ENCODE results near the gene LRRC31.

LRRC31 gene

GRCh38 chr3:169869484-169870220 is at the start of gene LRRC31:
LRRC31 (minus strand) TSS chr3:169869935; CDS start chr3:169869807, 128 bp downstream.
- DNase-seq (ENCODE audit: low read depth in 2 of 2) = no peak

DNA sequence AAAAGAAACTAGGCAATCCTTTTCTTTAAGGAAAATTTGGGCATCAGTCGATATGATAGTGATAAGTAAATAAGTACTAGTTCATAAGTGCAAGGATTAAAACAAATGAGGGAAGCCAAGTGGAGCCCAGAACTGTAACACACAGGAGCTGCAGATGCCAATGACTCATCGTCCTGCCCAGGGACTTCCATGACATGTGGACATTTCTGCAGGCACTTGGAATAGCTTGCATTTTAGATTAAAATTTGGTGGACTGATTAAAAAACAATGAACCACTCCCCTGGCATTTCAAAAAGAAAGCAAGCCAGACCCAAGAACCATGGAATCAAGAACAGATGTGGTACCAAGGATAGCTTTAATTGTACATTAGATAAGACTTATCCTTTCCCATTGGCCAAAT is 44.6 kb upstream of the LRRC31 start:
- DNase-seq (ENCODE audit: low read depth in 2 of 2) = no peak

- DNase-seq (ENCODE audit: low read depth in 2 of 2) = no peak
Measured at GRCh38 chr3:169913323-169913722, 43.6 kb upstream of the LRRC31 start.

GRCh38 chr3:169911272-169911671 is 41.5 kb upstream of the LRRC31 start, which contains the start of gene SAMD7:
SAMD7 (plus strand) TSS chr3:169911572; CDS start chr3:169919499, 7,927 bp downstream.
- DNase-seq (ENCODE audit: low read depth in 2 of 2) = no peak

- no peak for DNase-seq (ENCODE audit: low read depth in 2 of 2)
Measured at GRCh38 chr3:169907944-169908343, 38.2 kb upstream of the LRRC31 start.

DNA sequence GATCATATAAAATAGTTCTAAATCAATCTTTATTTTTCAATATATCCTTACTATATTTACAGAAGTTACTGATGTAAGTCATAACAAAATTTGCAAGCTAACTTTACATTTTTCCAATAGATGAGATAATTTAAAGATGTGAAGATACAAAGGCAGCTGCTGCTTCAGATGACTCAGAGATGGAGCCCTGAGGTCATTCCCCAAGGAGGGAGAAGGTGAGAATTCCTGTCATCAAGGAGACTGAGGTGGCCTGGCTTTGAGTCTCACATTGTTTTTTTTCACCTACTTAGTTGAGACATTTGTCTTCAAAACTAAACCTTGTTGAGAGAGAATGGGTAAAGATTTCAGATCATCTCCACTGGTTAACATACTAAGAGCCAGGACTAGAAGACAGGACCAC is 37.7 kb upstream of the LRRC31 start:
- no peak for DNase-seq (ENCODE audit: low read depth in 2 of 2)

GRCh38 chr3:169905404-169905803 is 35.7 kb upstream of the LRRC31 start:
- no peak for DNase-seq (ENCODE audit: low read depth in 2 of 2)

- DNase-seq (ENCODE audit: low read depth in 2 of 2) = no peak
Measured at GRCh38 chr3:169901453-169901852, 31.7 kb upstream of the LRRC31 start.

GRCh38 chr3:169897284-169897683 is 27.5 kb upstream of the LRRC31 start:
- no peak for DNase-seq (ENCODE audit: low read depth in 2 of 2)

DNA sequence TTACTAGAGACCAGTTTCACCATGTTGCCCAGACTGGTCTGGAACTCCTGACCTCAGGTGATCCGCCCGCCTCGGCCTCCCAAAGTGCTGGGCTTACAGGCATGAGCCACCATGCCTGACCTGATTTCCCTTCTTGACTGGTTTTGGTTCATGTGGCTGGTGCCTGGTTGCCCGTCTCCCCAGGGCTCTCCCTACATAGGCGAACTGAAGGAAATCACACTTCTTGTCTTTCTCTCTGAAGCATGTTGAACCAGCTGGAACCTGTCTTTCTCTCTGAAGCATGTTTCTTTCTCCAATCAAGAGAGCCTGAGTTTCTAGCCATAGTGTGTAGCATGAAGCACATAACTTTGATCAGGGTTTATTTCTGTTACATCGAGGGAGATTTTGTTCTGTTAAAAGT is 25.3 kb upstream of the LRRC31 start:
- DNase-seq (ENCODE audit: low read depth in 2 of 2) = no peak

GRCh38 chr3:169894110-169894509 is 24.4 kb upstream of the LRRC31 start:
- no peak for DNase-seq (ENCODE audit: low read depth in 2 of 2)

- DNase-seq (ENCODE audit: low read depth in 2 of 2) = no peak
Measured at GRCh38 chr3:169891886-169892285, 22.2 kb upstream of the LRRC31 start.

DNA sequence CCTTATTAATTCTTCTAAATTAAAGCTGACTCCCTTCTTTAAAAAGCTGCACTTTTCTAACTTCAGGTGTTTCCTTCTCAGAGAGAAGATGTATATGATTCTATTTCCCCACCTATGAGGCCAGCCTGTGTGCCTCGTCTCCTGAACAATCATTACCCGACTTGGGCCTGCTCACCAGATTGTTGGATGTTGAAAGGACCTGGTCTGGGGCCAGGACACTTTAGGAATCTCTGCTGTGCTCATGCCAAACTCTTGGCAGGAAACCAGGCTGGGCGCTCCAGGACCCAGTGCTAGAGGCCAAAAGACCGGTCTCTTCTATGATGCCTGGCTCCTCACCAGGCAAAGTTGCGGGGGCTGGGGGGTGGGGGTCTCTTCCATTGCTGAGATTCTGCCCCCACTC is 16.9 kb upstream of the LRRC31 start:
- no peak for DNase-seq (ENCODE audit: low read depth in 2 of 2)

DNA sequence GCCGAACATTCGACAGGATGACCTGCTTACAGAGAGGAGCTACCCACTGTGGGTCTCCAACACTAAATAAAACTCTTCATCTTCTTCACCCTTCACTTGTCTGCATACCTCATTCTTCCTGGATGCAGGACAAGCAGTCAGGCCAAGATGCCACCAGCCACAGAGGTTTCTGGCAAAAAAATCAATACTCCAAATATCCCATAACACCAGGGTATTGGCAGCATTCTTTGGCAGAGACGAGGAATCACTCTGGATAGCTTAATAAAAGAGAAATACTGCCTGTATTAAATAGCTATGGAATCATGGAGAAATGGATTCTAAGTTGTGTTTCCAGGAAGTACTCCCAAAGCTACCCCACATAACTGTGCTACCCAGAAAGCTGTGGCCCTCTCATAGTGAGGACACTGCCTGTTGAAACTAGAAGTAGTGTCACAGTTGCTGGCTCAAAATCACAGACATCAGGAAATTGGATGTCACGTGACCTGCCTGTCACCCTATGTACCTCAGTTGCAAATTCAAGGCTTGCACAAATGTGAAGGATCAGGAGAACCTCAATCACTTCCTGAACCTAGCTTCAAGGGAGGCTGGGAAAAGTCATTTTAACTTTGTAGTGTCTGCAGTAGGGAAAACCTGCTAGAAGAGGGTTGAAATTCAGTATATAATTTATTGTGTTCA is 11.0 kb upstream of the LRRC31 start:
- DNase-seq (ENCODE audit: low read depth in 2 of 2) = no peak

DNA sequence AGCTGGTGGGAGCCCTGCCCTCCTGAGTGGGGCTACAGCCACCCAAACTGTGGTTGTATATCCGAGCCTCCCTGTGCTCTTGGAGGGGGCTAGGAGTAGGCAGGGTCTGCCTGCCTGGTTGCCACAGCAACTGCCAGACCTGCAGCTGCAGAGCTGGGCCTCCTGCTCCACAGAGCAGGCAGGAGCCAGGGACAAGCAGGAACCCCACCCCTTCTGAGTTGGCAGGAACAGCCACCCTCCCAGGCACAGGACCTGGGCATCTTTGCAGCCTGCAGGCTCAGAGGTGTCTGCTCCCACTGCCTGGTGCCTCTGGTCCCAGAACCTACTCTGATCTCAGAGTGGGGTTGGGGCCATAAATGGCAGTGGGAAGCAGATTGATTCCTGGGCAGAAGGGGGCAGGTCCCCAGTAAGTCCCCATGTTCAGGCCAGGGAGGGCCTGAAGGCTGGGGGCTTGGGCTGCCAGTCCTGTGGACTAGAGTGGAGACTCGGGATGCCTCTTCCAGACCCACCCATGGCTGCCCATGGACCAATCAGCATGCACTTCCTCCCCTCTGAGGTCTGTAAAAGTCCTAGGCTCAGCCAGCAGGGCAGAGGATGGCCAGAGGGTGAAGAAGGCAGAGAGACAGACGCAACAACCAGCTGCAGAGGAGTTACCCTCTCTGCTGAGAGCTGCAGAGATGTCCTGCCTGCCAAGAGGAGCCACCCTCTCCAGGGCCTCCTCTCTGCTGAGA is 10.3 kb upstream of the LRRC31 start:
- DNase-seq (ENCODE audit: low read depth in 2 of 2) = no peak

DNA sequence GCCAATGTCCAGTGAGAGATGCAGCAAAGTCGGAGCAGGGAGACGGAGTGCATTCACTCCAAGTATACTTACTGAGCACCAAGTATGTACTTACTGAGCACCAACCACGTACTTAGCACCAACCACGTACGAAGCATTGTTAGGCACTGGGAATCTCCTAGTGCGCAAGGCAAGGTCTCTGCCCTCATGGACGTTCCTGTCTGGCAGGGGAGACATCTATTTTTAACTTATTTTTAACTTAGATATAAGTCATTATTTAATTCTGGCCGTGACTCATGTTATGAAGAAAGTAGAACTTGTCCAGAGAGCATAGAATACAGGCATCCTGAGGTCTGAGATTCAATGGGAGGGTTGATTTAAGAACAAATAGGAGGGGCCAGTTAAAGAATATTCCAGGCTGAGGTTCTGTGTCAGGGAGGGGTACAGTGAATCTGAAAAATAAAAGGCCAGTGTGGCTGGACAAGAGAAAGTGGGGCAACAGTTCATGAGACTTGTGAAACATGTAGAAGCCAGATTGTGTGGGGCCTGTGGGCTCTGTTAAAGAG is 9.3 kb upstream of the LRRC31 start:
- no peak for DNase-seq (ENCODE audit: low read depth in 2 of 2)

DNA sequence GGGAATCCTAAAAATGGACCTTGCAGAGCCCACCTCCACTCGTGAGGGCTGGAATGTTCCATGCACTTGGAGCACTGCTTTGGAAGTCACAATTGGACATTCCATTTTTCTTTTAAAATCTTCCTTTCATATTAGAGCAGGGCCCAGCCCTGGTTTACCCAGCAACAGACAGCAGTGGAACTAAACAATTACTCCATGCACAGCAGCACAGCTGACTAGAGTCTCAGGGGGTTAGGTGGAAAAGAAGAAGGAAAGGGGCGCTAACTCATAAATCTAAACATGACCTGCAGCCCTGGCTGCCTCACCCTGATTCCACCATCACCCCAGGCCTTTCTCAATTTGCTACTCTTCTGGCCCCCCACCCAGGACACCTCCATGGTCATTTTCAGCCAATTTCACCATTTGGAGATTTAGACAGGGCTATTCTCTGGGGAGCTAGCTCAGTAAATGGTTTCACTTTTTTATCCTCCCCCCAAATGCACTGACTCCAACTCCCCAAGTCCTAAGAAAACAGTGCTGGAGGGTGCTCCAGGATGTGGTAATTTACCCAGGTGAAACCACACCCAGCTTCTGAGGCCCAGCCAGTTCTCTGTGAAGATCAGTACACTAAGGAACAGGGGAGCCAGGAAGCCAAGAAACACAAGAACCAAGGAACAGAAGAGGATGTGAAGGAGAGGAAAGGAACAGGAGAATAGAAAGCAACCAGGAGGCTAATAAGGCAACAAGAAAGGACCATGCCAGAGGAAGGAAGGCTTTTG is 1.6 kb upstream of the LRRC31 start:
- no peak for DNase-seq (ENCODE audit: low read depth in 2 of 2)

GRCh38 chr3:169868369-169868768 is 1.4 kb downstream of the LRRC31 start:
- DNase-seq (ENCODE audit: low read depth in 2 of 2) = no peak

GRCh38 chr3:169867584-169868210 is 2.0 kb downstream of the LRRC31 start:
- no peak for DNase-seq (ENCODE audit: low read depth in 2 of 2)

DNA sequence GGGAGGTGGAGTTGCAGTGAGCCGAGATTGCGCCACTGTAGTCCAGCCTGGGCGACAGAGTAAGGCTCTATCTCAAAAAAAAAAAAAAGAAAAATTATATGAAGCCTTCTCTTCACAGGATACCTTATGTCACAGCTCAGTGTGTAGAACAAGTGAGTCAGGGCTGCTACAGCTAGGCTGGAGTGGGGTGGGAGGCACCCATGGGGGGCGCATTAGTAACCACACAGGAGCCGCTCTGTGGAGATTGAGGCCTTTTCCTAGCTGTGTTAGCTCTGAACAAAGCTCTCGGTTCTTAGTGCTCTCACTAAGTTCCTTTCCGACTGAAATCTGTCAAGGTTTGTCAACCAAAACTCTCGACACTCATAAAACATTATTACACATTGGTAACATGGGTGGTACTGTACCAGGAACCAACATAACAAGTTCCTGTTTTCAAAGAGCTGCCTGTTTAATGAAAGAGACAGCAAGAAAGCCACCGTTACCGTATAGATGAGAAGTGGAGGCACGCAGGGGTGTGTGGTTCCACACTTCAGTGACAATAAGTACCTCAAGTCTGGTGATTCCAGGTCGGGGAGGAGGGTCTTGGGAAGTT is 4.5 kb downstream of the LRRC31 start:
- DNase-seq (ENCODE audit: low read depth in 2 of 2) = no peak

GRCh38 chr3:169864270-169864669 is 5.5 kb downstream of the LRRC31 start:
- no peak for DNase-seq (ENCODE audit: low read depth in 2 of 2)
